Smooth muscle cell (in vitro differentiated cells): ENCODE measurements around the gene EEF2K. TPM values are rescaled to one million over a fixed set of nuclear protein-coding genes. Genes with fewer than 3 reads are reported as not detected.
"Not testable (repeated sequence)": the region's sequence is repeated elsewhere in the genome, so short reads cannot be mapped to it uniquely, and the experiment has no call there.

ENCODE experiments used
- DNase-seq: peaks from one replicate; lab custom pipeline; 2025; ENCODE audit not compliant: unreplicated experiment; lab: John Stamatoyannopoulos, UW
- H2AFZ ChIP-seq: fragments of 200-600 bp; sonication (generic); 2 replicates; pipeline ENCODE4 v1.6.0; 2016; ENCODE audit warnings: antibody characterized with exemption, low read depth, mild to moderate bottlenecking
- H3F3A ChIP-seq: fragments of 200-600 bp; sonication (generic); 2 replicates; pipeline ENCODE4 v1.6.0; 2017; ENCODE audit warnings: antibody characterized with exemption, low read depth
- H3K27ac ChIP-seq: fragments of 200-600 bp; sonication (generic); 2 replicates; pipeline ENCODE4 v1.5.1; 2016; ENCODE audit warnings: low read depth, mild to moderate bottlenecking
- H3K27me3 ChIP-seq: fragments of 200-600 bp; sonication (generic); 2 replicates; pipeline ENCODE4 v1.6.1; 2016; ENCODE audit warnings: low read depth, mild to moderate bottlenecking
- H3K36me3 ChIP-seq: fragments of 200-600 bp; sonication (generic); 2 replicates; pipeline ENCODE4 v1.5.1; 2016; ENCODE audit warnings: low read depth
- H3K4me1 ChIP-seq: fragments of 200-600 bp; sonication (generic); 2 replicates; pipeline ENCODE4 v1.5.1; 2016; ENCODE audit warnings: low read depth
- H3K4me2 ChIP-seq: fragments of 200-600 bp; sonication (generic); 2 replicates; pipeline ENCODE4 v1.6.0; 2016; ENCODE audit warnings: mild to moderate bottlenecking
- H3K4me3 ChIP-seq: fragments of 200-600 bp; sonication (generic); 2 replicates; pipeline ENCODE4 v1.5.1; 2016; ENCODE audit warnings: mild to moderate bottlenecking
- H3K79me2 ChIP-seq: fragments of 200-600 bp; sonication (generic); 2 replicates; pipeline ENCODE4 v1.6.0; 2016; ENCODE audit warnings: low read depth, mild to moderate bottlenecking
- H3K9ac ChIP-seq: fragments of 200-600 bp; sonication (generic); 2 replicates; pipeline ENCODE4 v1.6.0; 2016; ENCODE audit warnings: low read depth
- H3K9me3 ChIP-seq: fragments of 200-600 bp; sonication (generic); replicated peaks from 2 replicates; pipeline ENCODE4 v1.5.1; 2016; ENCODE audit warnings: low read depth
- H4K20me1 ChIP-seq: fragments of 200-600 bp; sonication (generic); 2 replicates; pipeline ENCODE4 v1.6.0; 2016; ENCODE audit warnings: low read depth
- CTCF ChIP-seq: fragments of 200-600 bp; sonication (generic); IDR thresholded peaks from 2 replicates; pipeline ENCODE4 v1.5.1; 2017; ENCODE audit warnings: borderline replicate concordance, mild to moderate bottlenecking, antibody characterized with exemption; ENCODE audit not compliant: insufficient read depth, poor library complexity, severe bottlenecking
- WGBS: methylation state at CpG from one replicate; pipeline ENCODE4 v1.1.7; 2016; ENCODE audit warnings: low lambda C conversion rate; 5-methylcytosine and 5-hydroxymethylcytosine counted together
- polyA plus RNA-seq: library from polyadenylated mRNA; unstranded; fragments of >200 nt; fragmentation: Nextera tagmentation; extraction: Ambion mirVana; gene quantifications from 2 replicates; pipeline ENCODE4 v1.2.1, GENCODE V29; 2016
- total RNA-seq: library from RNA; depleted of rRNA; stranded (reverse); fragments of >200 nt; gene quantifications from 2 replicates; pipeline ENCODE4 v1.2.3, GENCODE V29; 2014

The EEF2K gene
- total and polyA plus RNA-seq, 2 experiments from 2014 or later, result 8.7 to 12.8 TPM

- no peak for TF ChIP-seq CTCF
- Histone ChIP-seq H3K4me3 (peak overlapping the region; percentile 90), H3K9ac (no peak overlapping the region), H3K79me2 (peaks cover 33% of the 10 kb centered on the region), H2AFZ (no peak overlapping the region), H3F3A (peaks cover 5% of the 10 kb centered on the region), H3K4me2 (peak overlapping the region; percentile 87), H3K36me3 (no peaks in the 10 kb centered on the region), H3K27me3 (no peaks in the 10 kb centered on the region), H3K4me1 (no peaks in the 10 kb centered on the region), H3K27ac (peak overlapping the region; percentile 96), H4K20me1 (peaks cover 52% of the 10 kb centered on the region), H3K9me3 (no peaks in the 10 kb centered on the region)
- 97% methylated on average over 1 of the region's 1 CpG for WGBS
- DNase-seq, result no peak
These were observed 93.0 kb downstream of the EEF2K start for GRCh38 chr16:22299036-22299435.

GRCh38 chr16:22300427-22301071, 94.5 kb downstream of the EEF2K start:
- TF ChIP-seq CTCF, result peak; percentile 47
- peaks cover 59% of the 10 kb centered on the region for H4K20me1 ChIP-seq
- no peak overlapping the region for H3K9ac ChIP-seq
- no peak overlapping the region for H3K4me2 ChIP-seq
- no peaks in the 10 kb centered on the region for H3K9me3 ChIP-seq
- WGBS, result 66% methylated on average over 8 of the region's 8 CpGs
- no peak overlapping the region for H3K4me3 ChIP-seq
- no peak overlapping the region for H3K27ac ChIP-seq
- H3K36me3 ChIP-seq, result no peaks in the 10 kb centered on the region
- DNase-seq, result no peak
- no peaks in the 10 kb centered on the region for H3K27me3 ChIP-seq
- H3K4me1 ChIP-seq, result no peaks in the 10 kb centered on the region
- H3F3A ChIP-seq, result peaks cover 5% of the 10 kb centered on the region
- H3K79me2 ChIP-seq, result peaks cover 33% of the 10 kb centered on the region
- no peak overlapping the region for H2AFZ ChIP-seq

GRCh38 chr16:22301423-22301822, 95.3 kb downstream of the EEF2K start:
- Histone ChIP-seq H4K20me1 (peaks cover 59% of the 10 kb centered on the region), H3K79me2 (peaks cover 33% of the 10 kb centered on the region)
- H3K27ac ChIP-seq, H2AFZ ChIP-seq, H3K4me2 ChIP-seq, H3K4me1 ChIP-seq, H3K36me3 ChIP-seq, H3F3A ChIP-seq, H3K27me3 ChIP-seq, H3K4me3 ChIP-seq, DNase-seq, H3K9ac ChIP-seq, H3K9me3 ChIP-seq: not testable (repeated sequence)
- 98% methylated on average over 7 of the region's 7 CpGs for WGBS

GRCh38 chr16:22302776-22303363, 96.8 kb downstream of the EEF2K start:
- H3K4me2 ChIP-seq, result no peak overlapping the region
- H3K27ac ChIP-seq, result no peak overlapping the region
- no peak for DNase-seq
- H3K9ac ChIP-seq, result no peak overlapping the region
- H2AFZ ChIP-seq, result no peak overlapping the region
- 99% methylated on average over 12 of the region's 12 CpGs for WGBS
- H3K79me2 ChIP-seq, result peaks cover 33% of the 10 kb centered on the region
- H4K20me1 ChIP-seq, result peaks cover 66% of the 10 kb centered on the region
- no peaks in the 10 kb centered on the region for H3K27me3 ChIP-seq
- H3K36me3 ChIP-seq, result no peaks in the 10 kb centered on the region
- H3K4me3 ChIP-seq, result no peak overlapping the region
- TF ChIP-seq CTCF, result no peak
- peaks cover 5% of the 10 kb centered on the region for H3F3A ChIP-seq
- no peaks in the 10 kb centered on the region for H3K4me1 ChIP-seq
- no peaks in the 10 kb centered on the region for H3K9me3 ChIP-seq
